ENCODE measurements around the gene EAF1.
A peak's percentile ranks its signal among the peaks of the same experiment; 100 is the strongest.

EAF1 gene

DNA sequence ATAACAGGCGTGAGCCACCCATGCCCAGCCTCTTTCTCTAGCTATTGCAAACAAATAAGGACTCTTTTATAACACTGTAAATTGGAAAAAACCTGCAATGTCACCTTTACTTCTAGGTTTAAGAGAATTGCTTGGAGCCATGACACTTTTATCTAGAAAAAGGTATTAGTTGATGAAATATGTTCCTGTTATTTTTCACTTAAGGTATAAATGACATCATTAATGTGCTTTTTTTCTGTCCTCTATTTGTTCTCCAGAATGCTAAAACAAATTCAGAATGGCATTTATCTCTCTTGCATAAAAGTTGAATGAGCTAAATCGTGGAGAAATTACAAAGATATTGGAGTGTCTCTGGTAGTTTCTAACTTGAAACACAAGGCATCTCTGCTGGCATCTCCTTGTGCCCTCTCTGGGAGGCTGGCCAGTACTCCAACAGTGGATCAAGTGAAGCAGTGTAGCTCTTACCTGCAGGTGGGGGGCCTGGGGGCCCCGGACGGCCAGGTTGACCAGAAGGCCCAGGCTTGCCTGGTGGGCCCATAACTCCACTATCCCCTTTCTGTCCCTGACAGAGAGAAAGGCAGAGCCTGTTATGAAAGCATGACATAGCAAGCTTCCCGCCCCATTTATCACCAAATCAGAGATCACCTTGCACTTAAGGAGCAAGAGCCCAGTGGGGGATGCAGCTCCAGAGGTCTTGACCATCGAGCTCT is 38.6 kb downstream of the EAF1 start:
- TF ChIP-seq KLF10 (tag by site-specific recombination; IDR thresholded peaks at IDR 0.05) (no peak), ZNF626 (tag by site-specific recombination; IDR thresholded peaks at IDR 0.05) (no peak)
- TF ChIP-seq, protein P1, sequence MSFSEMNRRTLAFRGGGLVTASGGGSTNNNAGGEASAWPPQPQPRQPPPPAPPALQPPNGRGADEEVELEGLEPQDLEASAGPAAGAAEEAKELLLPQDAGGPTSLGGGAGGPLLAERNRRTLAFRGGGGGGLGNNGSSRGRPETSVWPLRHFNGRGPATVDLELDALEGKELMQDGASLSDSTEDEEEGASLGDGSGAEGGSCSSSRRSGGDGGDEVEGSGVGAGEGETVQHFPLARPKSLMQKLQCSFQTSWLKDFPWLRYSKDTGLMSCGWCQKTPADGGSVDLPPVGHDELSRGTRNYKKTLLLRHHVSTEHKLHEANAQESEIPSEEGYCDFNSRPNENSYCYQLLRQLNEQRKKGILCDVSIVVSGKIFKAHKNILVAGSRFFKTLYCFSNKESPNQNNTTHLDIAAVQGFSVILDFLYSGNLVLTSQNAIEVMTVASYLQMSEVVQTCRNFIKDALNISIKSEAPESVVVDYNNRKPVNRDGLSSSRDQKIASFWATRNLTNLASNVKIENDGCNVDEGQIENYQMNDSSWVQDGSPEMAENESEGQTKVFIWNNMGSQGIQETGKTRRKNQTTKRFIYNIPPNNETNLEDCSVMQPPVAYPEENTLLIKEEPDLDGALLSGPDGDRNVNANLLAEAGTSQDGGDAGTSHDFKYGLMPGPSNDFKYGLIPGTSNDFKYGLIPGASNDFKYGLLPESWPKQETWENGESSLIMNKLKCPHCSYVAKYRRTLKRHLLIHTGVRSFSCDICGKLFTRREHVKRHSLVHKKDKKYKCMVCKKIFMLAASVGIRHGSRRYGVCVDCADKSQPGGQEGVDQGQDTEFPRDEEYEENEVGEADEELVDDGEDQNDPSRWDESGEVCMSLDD (tag by site-specific recombination; IDR thresholded peaks at IDR 0.05): no peak
- TF ChIP-seq, protein P2, sequence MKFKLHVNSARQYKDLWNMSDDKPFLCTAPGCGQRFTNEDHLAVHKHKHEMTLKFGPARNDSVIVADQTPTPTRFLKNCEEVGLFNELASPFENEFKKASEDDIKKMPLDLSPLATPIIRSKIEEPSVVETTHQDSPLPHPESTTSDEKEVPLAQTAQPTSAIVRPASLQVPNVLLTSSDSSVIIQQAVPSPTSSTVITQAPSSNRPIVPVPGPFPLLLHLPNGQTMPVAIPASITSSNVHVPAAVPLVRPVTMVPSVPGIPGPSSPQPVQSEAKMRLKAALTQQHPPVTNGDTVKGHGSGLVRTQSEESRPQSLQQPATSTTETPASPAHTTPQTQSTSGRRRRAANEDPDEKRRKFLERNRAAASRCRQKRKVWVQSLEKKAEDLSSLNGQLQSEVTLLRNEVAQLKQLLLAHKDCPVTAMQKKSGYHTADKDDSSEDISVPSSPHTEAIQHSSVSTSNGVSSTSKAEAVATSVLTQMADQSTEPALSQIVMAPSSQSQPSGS (tag by site-specific recombination; IDR thresholded peaks at IDR 0.05; ENCODE audit: low read depth): peak; percentile 59
- no peak overlapping the region for H3K4me3 ChIP-seq (ENCODE audit: low read depth, low read length)
- no peaks in the 10 kb centered on the region for H3K36me3 ChIP-seq (ENCODE audit: control insufficient read depth in 2 of 2, insufficient read depth in 1 of 2, low read length in 2 of 2)
- no peak overlapping the region for H3K27ac ChIP-seq (ENCODE audit: extremely low read depth, low read depth, low read length)
- no peaks in the 10 kb centered on the region for H3K9me3 ChIP-seq (ENCODE audit: control insufficient read depth, insufficient read depth, low read depth, low read length)
- ChIA-PET CTCF (interaction anchor here (0.5 kb wide), 1 partner anchor 114 kb away, joined by 3 read pairs; no protein-coding TSS in a partner anchor), POLR2A (no interaction called here)
- H3K4me1 ChIP-seq (ENCODE audit: control insufficient read depth, insufficient read depth, low read length): no peaks in the 10 kb centered on the region

DNA sequence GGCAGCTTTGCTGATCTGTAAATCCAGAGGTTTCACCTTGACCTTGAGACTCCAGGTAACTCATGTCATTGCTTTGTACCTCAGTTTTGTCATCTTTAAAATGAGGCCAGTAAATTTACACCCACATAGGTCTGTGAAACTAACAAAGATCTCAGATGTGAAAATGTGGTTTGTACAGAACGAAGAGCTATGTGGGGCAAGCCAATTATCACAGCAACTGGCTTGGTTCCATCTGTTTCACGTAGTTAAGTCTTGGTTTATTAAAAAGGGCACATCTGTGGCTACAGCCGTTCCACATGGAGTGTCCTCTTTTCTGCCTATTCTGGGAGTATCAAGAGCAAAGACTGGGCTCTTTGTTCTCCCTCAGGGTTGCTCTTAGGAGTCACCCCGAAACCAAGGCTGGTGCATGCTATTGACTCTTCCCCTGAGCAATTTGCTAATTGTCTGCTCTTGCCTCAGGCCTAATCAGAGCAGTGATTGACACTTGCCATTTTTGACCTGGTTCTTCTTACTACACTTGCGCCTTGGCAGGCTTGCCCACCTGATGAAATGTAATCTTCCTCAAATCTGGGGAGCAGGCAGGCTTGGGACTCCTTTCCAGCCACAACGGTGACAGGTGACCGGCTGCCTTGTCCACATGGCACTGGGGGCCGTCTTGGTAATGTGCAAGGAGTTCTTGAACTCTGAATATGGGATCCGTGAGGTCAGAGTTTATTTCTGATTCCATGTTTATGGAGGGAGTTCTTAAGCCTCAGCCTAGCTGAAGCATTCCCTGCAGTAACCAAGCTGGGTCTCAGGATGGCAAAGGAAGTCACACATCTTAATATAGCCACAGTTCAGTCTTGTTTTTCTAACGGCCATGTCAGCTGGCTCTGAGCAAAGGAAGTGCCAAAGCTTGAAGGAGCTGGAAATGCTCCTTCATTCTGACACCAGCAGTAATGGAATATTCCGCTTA is 40.1 kb downstream of the EAF1 start:
- H3K36me3 ChIP-seq (ENCODE audit: control insufficient read depth in 2 of 2, insufficient read depth in 1 of 2, low read length in 2 of 2): no peaks in the 10 kb centered on the region
- no peaks in the 10 kb centered on the region for H3K9me3 ChIP-seq (ENCODE audit: control insufficient read depth, insufficient read depth, low read depth, low read length)
- no peaks in the 10 kb centered on the region for H3K4me1 ChIP-seq (ENCODE audit: control insufficient read depth, insufficient read depth, low read length)
- H3K4me3 ChIP-seq (ENCODE audit: low read depth, low read length): no peak overlapping the region
- H3K27ac ChIP-seq (ENCODE audit: extremely low read depth, low read depth, low read length): no peak overlapping the region
- ChIA-PET CTCF (no interaction called here), POLR2A (no interaction called here)
- no peak for TF ChIP-seq ZNF311 (tag by site-specific recombination; IDR thresholded peaks at IDR 0.05; ENCODE audit: borderline replicate concordance)
- no peak for TF ChIP-seq MZF1 (tag by site-specific recombination; IDR thresholded peaks at IDR 0.05; ENCODE audit: borderline replicate concordance)
- TF ChIP-seq, protein P3, sequence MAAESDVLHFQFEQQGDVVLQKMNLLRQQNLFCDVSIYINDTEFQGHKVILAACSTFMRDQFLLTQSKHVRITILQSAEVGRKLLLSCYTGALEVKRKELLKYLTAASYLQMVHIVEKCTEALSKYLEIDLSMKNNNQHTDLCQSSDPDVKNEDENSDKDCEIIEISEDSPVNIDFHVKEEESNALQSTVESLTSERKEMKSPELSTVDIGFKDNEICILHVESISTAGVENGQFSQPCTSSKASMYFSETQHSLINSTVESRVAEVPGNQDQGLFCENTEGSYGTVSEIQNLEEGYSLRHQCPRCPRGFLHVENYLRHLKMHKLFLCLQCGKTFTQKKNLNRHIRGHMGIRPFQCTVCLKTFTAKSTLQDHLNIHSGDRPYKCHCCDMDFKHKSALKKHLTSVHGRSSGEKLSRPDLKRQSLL (tag by site-specific recombination; IDR thresholded peaks at IDR 0.05): no peak
- TF ChIP-seq PRDM1 (tag by site-specific recombination; IDR thresholded peaks at IDR 0.05): no peak
- no peak for TF ChIP-seq ZNF174 (tag by site-specific recombination; IDR thresholded peaks at IDR 0.05)
- TF ChIP-seq ZNF2 (tag by site-specific recombination; IDR thresholded peaks at IDR 0.05): no peak
- TF ChIP-seq ZFP69B (tag by site-specific recombination; IDR thresholded peaks at IDR 0.05): no peak
- no peak for TF ChIP-seq KLF8 (tag by site-specific recombination; IDR thresholded peaks at IDR 0.05)
- TF ChIP-seq, protein P4, sequence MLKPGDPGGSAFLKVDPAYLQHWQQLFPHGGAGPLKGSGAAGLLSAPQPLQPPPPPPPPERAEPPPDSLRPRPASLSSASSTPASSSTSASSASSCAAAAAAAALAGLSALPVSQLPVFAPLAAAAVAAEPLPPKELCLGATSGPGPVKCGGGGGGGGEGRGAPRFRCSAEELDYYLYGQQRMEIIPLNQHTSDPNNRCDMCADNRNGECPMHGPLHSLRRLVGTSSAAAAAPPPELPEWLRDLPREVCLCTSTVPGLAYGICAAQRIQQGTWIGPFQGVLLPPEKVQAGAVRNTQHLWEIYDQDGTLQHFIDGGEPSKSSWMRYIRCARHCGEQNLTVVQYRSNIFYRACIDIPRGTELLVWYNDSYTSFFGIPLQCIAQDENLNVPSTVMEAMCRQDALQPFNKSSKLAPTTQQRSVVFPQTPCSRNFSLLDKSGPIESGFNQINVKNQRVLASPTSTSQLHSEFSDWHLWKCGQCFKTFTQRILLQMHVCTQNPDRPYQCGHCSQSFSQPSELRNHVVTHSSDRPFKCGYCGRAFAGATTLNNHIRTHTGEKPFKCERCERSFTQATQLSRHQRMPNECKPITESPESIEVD (tag by site-specific recombination; IDR thresholded peaks at IDR 0.05): no peak
- no peak for TF ChIP-seq ZNF571 (tag by site-specific recombination; IDR thresholded peaks at IDR 0.05)
- no peak for TF ChIP-seq OVOL3 (tag by site-specific recombination; IDR thresholded peaks at IDR 0.05)
- TF ChIP-seq ZNF560 (tag by site-specific recombination; IDR thresholded peaks at IDR 0.05; ENCODE audit: borderline replicate concordance): no peak
- TF ChIP-seq, protein P5, sequence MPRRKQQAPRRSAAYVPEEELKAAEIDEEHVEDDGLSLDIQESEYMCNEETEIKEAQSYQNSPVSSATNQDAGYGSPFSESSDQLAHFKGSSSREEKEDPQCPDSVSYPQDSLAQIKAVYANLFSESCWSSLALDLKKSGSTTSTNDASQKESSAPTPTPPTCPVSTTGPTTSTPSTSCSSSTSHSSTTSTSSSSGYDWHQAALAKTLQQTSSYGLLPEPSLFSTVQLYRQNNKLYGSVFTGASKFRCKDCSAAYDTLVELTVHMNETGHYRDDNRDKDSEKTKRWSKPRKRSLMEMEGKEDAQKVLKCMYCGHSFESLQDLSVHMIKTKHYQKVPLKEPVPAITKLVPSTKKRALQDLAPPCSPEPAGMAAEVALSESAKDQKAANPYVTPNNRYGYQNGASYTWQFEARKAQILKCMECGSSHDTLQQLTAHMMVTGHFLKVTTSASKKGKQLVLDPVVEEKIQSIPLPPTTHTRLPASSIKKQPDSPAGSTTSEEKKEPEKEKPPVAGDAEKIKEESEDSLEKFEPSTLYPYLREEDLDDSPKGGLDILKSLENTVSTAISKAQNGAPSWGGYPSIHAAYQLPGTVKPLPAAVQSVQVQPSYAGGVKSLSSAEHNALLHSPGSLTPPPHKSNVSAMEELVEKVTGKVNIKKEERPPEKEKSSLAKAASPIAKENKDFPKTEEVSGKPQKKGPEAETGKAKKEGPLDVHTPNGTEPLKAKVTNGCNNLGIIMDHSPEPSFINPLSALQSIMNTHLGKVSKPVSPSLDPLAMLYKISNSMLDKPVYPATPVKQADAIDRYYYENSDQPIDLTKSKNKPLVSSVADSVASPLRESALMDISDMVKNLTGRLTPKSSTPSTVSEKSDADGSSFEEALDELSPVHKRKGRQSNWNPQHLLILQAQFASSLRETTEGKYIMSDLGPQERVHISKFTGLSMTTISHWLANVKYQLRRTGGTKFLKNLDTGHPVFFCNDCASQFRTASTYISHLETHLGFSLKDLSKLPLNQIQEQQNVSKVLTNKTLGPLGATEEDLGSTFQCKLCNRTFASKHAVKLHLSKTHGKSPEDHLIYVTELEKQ (tag by site-specific recombination; IDR thresholded peaks at IDR 0.05; ENCODE audit: borderline replicate concordance): no peak
- TF ChIP-seq ZNF549 (tag by site-specific recombination; IDR thresholded peaks at IDR 0.05): no peak
- no peak for TF ChIP-seq OSR2 (tag by site-specific recombination; IDR thresholded peaks at IDR 0.05)
